ENCODE measurements around the gene SAXO1. TPM values are rescaled to one million over a fixed set of nuclear protein-coding genes. Genes with fewer than 3 reads are reported as not detected.

SAXO1 gene
- total RNA-seq, 1 experiment from 2014 or later, result not detected

DNA sequence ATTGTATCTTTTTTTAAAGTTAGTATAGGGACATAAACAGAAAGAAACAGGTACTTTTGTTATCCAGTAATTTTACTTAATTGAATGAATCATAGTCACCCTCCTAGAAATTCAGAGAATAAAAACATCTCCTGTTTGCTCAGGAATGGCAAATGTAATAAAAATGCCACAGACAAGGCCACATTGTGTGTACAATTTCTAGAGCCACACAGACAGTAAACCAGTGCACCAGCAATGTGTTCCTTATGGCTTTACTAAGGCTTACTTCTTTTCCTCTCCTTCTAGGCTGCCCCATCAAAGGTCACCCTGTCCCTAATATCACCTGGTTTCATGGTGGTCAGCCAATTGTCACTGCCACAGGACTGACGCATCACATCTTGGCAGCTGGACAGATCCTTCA lies 145.5 kb downstream of the SAXO1 start:
- intact Hi-C loops (cut with micrococcal nuclease; ENCODE audit: unreplicated experiment), result no loop called here
- no peaks in the 10 kb centered on the region for H3K36me3 Mint-ChIP-seq (ENCODE audit: insufficient read depth, unreplicated experiment)
- H3K27me3 Mint-ChIP-seq (ENCODE audit: unreplicated experiment), result peaks cover 23% of the 10 kb centered on the region
- H3K4me1 Mint-ChIP-seq (ENCODE audit: low read depth, unreplicated experiment), result no peaks in the 10 kb centered on the region
- H3K27ac Mint-ChIP-seq (ENCODE audit: unreplicated experiment), result no peak overlapping the region
- no TSS peak for BruUV-seq (replicated peaks)
- DNase-seq, result no peak
- no peak overlapping the region for H3K4me3 Mint-ChIP-seq (ENCODE audit: low read depth, unreplicated experiment)
- no peak for TF ChIP-seq CTCF (IDR thresholded peaks at IDR 0.05; ENCODE audit: unreplicated experiment)
- CTCF ChIA-PET, result no interaction called here
- H3K9me3 Mint-ChIP-seq (ENCODE audit: low read depth, unreplicated experiment), result no peaks in the 10 kb centered on the region

GRCh38 chr9:18881758-18882157 lies 151.3 kb downstream of the SAXO1 start:
- TF ChIP-seq CTCF (IDR thresholded peaks at IDR 0.05; ENCODE audit: unreplicated experiment), result no peak
- no TSS peak for BruUV-seq (replicated peaks)

GRCh38 chr9:18877984-18878383 lies 155.0 kb downstream of the SAXO1 start:
- H3K27ac Mint-ChIP-seq (ENCODE audit: unreplicated experiment), result no peak overlapping the region
- no peaks in the 10 kb centered on the region for H3K4me1 Mint-ChIP-seq (ENCODE audit: low read depth, unreplicated experiment)
- BruUV-seq (replicated peaks), result no TSS peak
- peaks cover 71% of the 10 kb centered on the region for H3K27me3 Mint-ChIP-seq (ENCODE audit: unreplicated experiment)
- no peak for TF ChIP-seq CTCF (IDR thresholded peaks at IDR 0.05; ENCODE audit: unreplicated experiment)
- DNase-seq, result no peak
- no peak overlapping the region for H3K4me3 Mint-ChIP-seq (ENCODE audit: low read depth, unreplicated experiment)
- CTCF ChIA-PET, result no interaction called here
- H3K36me3 Mint-ChIP-seq (ENCODE audit: insufficient read depth, unreplicated experiment), result no peaks in the 10 kb centered on the region
- H3K9me3 Mint-ChIP-seq (ENCODE audit: low read depth, unreplicated experiment), result no peaks in the 10 kb centered on the region
- intact Hi-C loops (cut with micrococcal nuclease; ENCODE audit: unreplicated experiment), result no loop called here

More at GRCh38 chr9:18881758-18882157, 151.3 kb downstream of the SAXO1 start:
- DNase-seq, result no peak
- no peak overlapping the region for H3K27ac Mint-ChIP-seq (ENCODE audit: unreplicated experiment)
- H3K36me3 Mint-ChIP-seq (ENCODE audit: insufficient read depth, unreplicated experiment), result no peaks in the 10 kb centered on the region
- intact Hi-C loops (cut with micrococcal nuclease; ENCODE audit: unreplicated experiment), result no loop called here
- CTCF ChIA-PET, result no interaction called here
- peaks cover 57% of the 10 kb centered on the region for H3K27me3 Mint-ChIP-seq (ENCODE audit: unreplicated experiment)
- no peak overlapping the region for H3K4me3 Mint-ChIP-seq (ENCODE audit: low read depth, unreplicated experiment)
- H3K4me1 Mint-ChIP-seq (ENCODE audit: low read depth, unreplicated experiment), result no peaks in the 10 kb centered on the region
- H3K9me3 Mint-ChIP-seq (ENCODE audit: low read depth, unreplicated experiment), result no peaks in the 10 kb centered on the region

Other genes starting within 250 kb of the SAXO1 start
- 39.7 and 40.6 TPM in 2 replicates for gene RRAGA, start 16.2 kb upstream of the SAXO1 start, total RNA-seq (2022)
- 15.4 and 15.7 TPM in 2 replicates for gene HAUS6, start 69.7 kb upstream of the SAXO1 start, total RNA-seq (2022)
- gene PLIN2, start 94.3 kb upstream of the SAXO1 start, total RNA-seq (2022), result not detected in 2 replicates
- 28.5 and 32.2 TPM in 2 replicates for gene DENND4C, start 197.5 kb upstream of the SAXO1 start, total RNA-seq (2022)

All from Calu3 (cell line).